ENCODE results near the gene MAPKAP1.

Gene MAPKAP1

GRCh38 chr9:125511789-125512660 lies 195.0 kb downstream of the MAPKAP1 start:
- no peak for DNase-seq (ENCODE audit: low spot score)
- TF ChIP-seq, protein P1, sequence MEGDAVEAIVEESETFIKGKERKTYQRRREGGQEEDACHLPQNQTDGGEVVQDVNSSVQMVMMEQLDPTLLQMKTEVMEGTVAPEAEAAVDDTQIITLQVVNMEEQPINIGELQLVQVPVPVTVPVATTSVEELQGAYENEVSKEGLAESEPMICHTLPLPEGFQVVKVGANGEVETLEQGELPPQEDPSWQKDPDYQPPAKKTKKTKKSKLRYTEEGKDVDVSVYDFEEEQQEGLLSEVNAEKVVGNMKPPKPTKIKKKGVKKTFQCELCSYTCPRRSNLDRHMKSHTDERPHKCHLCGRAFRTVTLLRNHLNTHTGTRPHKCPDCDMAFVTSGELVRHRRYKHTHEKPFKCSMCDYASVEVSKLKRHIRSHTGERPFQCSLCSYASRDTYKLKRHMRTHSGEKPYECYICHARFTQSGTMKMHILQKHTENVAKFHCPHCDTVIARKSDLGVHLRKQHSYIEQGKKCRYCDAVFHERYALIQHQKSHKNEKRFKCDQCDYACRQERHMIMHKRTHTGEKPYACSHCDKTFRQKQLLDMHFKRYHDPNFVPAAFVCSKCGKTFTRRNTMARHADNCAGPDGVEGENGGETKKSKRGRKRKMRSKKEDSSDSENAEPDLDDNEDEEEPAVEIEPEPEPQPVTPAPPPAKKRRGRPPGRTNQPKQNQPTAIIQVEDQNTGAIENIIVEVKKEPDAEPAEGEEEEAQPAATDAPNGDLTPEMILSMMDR (IDR thresholded peaks at IDR 0.05; ENCODE audit: extremely low read depth, missing control alignments), result no peak

DNA sequence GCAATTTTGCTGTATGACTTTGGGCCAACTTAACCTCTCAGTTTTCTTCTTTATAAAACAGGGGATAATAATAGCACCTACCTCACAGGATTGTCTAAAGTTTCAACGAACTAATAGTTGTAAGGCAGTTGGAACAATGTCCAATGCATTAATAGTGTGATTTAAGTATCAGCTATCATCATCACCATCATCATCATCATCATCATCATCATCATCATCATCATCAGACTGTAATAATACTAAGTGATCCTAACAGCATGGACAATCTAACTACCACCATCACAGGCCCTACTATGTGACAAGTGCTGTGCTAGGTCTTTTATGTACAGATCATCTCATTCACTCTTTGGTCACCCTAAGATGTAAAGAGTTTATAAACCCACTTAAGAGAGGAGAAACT lies 196.0 kb downstream of the MAPKAP1 start:
- TF ChIP-seq, protein P1 (IDR thresholded peaks at IDR 0.05; ENCODE audit: extremely low read depth, missing control alignments), result no peak
- no peak for DNase-seq (ENCODE audit: low spot score)

DNA sequence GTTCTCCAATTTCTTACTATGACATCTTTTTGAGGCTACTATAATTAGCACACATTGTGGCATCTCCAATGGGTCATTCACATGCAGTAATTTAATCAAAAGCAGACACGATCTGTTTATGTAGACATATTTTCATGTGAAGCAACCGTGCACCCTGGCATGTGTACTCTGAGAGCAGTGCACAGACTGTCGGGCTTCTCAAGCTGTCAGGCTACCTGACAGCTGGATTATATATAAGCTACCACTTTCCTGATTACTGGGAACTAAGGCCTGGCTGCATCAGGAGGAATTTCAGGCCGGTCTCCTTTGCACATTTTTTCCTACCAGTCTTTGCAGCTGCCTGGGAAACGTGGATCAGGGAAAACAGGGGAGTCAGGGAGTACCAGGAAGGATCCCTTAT lies 197.5 kb downstream of the MAPKAP1 start:
- TF ChIP-seq, protein P1 (IDR thresholded peaks at IDR 0.05; ENCODE audit: extremely low read depth, missing control alignments), result no peak
- DNase-seq (ENCODE audit: low spot score), result no peak

DNA sequence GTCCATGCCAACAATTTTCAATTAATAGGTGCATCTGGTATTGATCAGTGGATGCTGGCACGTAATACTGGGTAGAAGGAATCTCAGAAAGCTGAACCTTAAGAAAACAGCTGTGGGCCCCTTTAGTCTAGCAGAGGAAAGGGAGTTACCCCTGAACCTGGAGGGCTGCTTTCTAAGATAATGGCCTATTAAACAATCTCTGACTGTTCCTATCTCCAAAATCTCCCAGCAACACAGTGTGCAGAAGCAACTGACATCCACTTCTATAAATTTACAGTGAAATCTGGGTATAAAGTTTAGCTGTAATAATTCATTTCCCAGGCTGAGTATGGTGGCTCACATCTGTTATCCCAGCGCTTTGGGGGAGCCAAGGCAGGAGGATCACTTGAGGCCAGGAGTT lies 198.8 kb downstream of the MAPKAP1 start:
- TF ChIP-seq, protein P1 (IDR thresholded peaks at IDR 0.05; ENCODE audit: extremely low read depth, missing control alignments), result no peak
- DNase-seq (ENCODE audit: low spot score), result no peak

DNA sequence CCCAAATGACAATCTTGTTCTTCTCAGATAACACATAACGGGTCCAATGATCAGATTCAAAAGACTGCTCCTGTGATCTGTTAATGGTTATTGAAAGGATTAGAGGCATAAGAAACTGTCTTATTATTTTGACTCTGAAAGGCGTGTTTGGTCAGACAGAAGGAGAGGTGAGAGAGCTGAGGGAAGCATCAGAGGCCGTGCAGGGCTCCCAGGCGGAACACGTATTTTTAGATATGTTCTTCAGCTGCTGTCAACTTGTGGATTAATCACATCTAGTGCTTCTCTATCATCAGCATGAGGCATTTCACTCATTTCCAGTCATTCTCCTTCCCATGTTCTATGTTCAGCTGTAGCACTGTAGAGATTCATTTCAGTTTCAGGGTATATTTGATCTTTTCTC lies 199.8 kb downstream of the MAPKAP1 start:
- TF ChIP-seq, protein P1 (IDR thresholded peaks at IDR 0.05; ENCODE audit: extremely low read depth, missing control alignments), result no peak
- DNase-seq (ENCODE audit: low spot score), result no peak

DNA sequence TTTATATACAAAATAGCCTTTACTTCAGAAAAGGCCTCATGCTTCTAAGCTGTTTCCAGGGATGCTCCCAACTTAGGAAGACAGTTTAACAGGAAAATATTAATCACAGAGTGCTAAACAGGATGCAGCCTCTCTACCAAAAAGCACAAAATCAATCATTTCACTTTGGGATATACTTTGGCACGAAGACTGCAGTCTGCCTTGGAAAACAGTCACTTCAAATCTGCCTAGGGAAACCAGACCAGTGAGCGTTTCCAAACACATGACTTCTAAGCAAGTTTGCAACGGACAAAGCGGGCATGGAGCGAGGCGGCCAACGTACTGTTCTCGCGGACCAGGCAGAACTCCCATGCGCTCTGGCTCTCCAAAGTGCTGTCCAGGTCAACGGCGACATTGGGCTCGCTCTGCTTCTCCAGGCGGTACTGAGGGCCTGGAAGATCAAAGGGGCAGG lies 201.0 kb downstream of the MAPKAP1 start:
- TF ChIP-seq, protein P1 (IDR thresholded peaks at IDR 0.05; ENCODE audit: extremely low read depth, missing control alignments), result no peak

GRCh38 chr9:125504616-125505015 lies 202.4 kb downstream of the MAPKAP1 start:
- TF ChIP-seq, protein P1 (IDR thresholded peaks at IDR 0.05; ENCODE audit: extremely low read depth, missing control alignments), result no peak
- DNase-seq (ENCODE audit: low spot score), result no peak

More for the DNA sequence above, 201.0 kb downstream of the MAPKAP1 start:
- DNase-seq (ENCODE audit: low spot score), result no peak
